DMS79 (cell line): ENCODE measurements around the gene PRELID1.
"Not testable (repeated sequence)": the region's sequence is repeated elsewhere in the genome, so short reads cannot be mapped to it uniquely, and the experiment has no call there.

Experiments used
- DNase-seq: peaks from one replicate; lab custom pipeline; 2025; lab: John Stamatoyannopoulos, UW

PRELID1 gene

GRCh38 chr5:177300236-177300880, 3.2 kb upstream of the PRELID1 start:
- DNase-seq: no peak

DNA sequence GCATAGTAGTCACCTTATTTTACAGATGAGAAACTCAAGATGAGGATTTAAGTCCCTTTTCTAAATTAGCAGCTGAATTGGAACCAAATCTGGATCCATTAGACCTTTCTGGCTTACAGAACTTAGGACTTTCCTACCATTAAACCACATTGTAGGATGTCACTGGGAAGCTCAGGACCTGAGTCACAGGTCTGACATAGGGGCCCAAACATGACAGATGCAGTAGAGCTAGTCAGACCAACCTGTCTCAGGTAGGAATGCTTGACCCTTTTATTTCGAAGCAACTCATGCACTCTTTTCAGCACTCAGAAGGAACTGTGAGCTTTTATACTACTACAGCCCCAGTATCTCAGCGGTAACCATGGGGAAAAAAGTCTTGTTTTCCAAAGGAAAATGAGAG, 2.6 kb upstream of the PRELID1 start:
- DNase-seq: no peak

DNA sequence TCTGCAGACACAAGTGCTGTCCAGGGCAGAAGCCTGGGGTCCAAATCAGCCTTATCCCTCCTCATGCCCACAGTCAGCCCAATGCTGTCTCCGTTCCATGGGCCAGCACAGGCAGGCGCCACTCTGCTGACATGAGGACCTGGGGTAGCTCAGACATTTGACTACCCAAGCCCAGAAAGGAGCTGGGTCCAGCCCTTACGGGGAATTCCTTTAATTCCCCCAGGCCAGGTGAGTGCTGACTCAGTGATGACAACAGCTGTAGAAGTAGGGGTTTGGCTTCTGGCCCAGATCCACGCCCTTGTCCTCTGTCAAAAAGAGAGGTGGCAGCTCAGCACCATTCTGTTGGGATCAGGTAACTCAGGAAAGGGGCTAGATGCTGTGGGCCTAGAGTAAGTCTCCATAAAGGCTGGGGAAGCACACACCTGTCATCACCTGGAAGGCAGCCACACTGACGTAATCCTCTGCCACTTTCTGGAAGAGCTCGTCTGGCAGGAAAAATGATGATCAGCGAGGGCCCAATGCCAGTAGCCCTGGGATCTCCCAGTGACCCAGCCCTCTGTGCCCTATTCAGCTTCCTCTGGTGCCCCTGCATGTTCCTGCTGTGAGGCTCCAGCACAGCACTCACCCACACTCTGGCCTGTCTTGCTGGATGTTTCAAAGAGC, 2.0 kb upstream of the PRELID1 start:
- peak; percentile 81 for DNase-seq

DNA sequence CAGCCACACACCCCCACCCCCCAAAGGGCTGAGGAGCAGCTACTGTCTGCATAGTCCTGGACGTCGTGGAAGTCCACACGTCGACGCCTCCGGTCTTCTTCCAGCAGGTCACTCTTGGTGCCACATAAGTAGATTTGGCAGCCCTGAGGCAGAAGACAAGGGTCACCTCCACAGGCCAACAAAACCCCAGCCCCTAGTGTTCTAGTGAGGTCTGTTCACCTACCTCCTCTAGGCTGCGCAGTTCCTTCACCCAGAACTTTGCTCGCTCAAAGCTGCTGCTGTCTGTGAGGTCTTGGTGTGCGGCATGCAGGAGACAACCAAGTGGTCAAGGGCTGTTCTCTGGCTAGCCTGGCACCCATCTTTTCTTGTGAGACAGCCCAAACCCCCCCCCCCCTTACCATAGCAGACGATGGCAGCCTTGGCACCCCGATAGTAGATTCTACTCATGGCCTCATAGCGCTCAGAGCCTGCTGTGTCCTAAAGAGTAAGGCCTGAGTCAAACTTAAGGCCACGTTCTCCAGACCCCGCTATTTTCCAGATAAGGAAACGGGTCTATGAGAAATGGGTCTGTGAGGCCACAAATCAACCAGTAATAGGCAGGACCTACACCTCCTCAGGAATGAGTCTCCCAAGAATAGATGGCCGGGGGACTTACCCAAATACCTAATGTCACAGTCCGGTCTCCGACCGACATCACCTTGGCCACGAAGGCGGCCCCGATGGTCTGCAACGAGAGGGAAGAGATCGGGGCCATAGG, 1.1 kb upstream of the PRELID1 start:
- no peak for DNase-seq

DNA sequence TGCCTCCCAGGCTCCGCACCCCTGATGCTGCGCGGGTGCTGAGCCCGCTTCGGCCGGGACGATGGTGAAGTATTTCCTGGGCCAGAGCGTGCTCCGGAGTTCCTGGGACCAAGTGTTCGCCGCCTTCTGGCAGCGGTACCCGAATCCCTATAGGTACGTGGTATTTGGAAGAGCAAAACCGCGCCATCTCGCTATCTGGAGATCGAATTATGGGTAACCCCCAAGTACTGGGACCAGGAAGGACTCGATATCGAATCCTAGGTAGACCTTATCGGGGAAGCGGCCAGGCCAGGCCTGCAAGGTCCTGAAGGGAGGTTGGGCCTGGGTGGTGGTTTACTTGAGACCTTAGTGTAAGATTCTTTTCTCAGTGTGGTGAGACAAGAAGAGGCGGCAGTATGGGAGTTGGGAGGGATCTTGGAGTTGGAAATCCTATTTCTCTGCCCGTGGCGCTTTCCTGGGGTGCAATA, 359 bp downstream of the PRELID1 start:
- no peak for DNase-seq

- no peak for DNase-seq
Measured at GRCh38 chr5:177304392-177305119, 957 bp downstream of the PRELID1 start.

- DNase-seq: not testable (repeated sequence)
Measured at GRCh38 chr5:177306103-177306640, 2.6 kb downstream of the PRELID1 start.

DNA sequence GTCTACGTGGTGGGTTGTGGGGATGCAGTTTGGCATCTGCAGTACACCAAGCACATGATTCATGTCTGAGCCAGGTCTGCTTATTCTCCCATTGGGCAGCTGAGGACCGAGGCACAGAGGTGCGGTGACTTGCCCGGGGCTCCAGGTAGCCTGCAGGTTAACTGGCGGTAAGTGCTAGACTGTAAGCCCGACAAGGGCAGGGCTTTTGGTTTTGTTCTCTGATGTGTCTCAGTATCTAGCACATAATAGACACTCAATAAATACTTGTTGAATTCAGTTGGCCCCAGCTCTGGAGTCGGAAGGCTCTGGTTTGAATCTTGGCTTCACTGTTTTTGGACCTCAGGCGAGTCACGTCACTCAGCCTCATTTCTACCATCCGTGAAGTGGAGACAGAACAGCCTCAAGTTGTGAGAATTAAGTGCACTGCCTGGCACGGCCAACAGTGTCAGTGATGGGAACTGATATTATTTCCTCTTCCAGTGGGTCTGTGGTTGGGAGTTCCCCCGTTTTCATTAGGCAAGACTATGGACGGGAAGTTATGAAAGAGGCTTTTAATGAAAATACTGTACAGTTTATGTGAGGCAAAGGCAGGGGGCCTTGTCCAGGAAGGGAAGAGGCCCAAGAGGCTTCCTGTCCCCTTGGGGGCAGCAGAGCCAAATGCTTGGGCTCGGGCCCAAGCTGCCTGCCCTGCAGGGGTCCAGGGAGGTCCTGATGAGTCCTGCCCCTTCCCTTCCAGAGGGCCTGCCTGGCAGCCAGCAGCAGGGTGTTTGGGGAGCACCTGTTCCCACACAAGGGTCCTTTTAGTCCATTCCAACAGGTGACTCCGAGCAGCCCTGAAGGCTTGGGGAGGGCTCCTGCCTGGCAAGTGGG, 3.3 kb downstream of the PRELID1 start:
- no peak for DNase-seq

- DNase-seq: no peak
Measured at GRCh38 chr5:177307544-177308363, 4.2 kb downstream of the PRELID1 start.

- no peak for DNase-seq
Measured at GRCh38 chr5:177308740-177309139, 5.1 kb downstream of the PRELID1 start.

DNA sequence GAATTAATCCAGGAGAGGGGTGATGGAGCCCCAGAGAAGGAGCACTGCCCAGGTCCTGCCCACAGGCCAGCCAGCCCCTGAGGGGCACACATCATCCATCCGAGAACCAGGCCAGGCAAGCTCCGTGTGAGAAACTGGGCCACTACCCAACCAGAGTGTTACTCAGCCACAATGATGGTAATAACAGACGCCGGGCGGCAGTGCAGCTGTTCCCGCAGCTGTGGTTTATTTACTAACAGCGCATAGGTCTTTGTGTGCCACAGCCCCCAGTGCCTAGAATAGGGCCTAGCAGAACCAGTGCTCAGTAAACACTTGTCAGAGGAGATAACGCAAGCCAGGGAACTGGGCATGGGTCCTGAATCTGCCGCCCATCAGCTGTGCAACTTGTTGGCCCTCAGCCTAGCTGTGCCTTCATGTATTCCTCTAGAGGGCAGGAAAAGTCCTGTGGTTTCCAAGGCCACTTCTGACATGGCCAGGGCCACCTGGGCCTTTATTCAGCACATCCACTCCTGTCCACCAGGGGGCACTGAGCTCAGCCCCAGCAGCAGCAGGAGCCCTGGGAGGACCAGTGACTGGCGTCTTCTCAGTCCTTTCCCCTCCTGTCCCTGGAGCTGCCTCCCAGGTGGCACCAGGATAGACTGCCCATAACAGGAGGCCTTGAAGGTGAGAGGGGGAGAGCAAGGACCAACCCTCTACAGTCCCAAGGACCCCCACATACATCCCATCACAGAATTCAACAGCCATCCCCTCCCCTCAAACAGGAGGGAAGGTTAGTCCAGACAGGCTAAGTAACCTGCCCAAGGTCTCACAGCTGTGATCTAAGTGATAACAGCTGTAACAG, 6.0 kb downstream of the PRELID1 start:
- DNase-seq: no peak

DNA sequence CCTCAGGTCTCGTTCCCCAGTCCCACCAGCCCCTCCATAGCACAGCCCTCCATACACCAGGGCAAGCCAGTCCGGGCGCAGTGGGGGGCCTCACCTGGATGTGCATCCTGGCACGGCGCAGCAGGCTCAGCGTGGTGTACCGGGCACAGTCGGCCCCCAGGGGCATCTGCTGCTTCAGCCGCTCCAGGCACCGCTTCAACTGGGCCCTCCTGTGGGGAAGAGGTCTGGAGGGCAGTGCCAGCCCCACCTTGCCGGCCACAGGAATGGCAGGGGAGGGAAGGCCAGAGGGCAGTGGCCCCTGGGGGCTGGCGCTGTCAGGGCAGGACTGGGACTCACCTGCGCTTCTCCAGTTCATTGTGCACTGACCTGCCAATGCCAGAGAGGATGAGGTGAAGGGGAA, 6.7 kb downstream of the PRELID1 start:
- DNase-seq: no peak

GRCh38 chr5:177310757-177311391, 7.3 kb downstream of the PRELID1 start:
- no peak for DNase-seq

DNA sequence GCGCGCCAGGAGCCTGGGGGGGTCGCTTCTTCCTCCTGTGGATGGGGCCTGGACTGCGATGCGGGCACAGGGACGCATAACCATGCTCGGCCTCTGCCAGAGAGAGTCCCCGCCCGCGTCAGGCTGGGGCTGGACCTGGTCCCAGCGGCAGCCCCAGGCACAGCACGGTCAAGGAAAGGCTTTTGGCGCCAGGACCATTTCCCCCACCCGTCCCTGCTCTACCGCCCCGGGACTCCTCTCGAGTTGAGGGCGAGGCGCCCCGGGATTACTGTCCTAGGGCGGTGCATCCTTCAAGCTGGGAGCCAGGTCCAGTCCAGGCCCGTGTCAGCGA, 7.8 kb downstream of the PRELID1 start:
- no peak for DNase-seq

GRCh38 chr5:177311723-177312648, 8.4 kb downstream of the PRELID1 start, which contains the start of gene MXD3:
Gene MXD3 (minus strand): TSS chr5:177311898. CDS start chr5:177311830, 68 bp downstream.
- DNase-seq: peak; percentile 83

DNA sequence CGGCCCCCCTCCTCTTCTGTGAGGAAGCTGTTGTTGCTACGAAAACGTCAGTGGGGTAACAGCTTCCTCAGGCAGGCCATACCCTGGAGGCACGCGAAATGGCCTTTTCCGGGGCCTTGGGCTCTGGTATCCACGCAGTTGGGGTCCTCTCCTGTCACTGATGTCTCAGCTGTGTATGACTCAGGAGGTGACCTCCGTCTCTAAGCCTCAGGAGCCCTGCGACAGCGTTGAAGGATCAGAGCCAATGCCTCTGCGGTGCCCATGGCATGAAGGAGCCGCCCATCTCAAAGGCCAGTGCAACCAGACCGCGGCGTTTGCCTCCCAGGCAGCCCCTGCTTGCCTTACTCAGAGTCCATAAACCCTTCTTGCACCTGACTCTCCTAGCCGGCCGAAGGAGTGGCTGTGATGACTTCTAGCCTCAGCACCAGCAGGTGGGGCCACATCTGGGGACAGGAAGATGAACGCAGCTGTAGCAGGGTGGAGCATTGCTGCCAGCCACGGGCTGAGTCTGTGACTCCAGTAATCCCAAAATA, 9.1 kb downstream of the PRELID1 start:
- no peak for DNase-seq

GRCh38 chr5:177313561-177314259, 10.1 kb downstream of the PRELID1 start:
- no peak for DNase-seq
